RCC 7860 (cell line): Measurements from ENCODE around the gene EMILIN2.
"Not testable (repeated sequence)": the region's sequence is repeated elsewhere in the genome, so short reads cannot be mapped to it uniquely, and the experiment has no call there.

Experiments
- DNase-seq: peaks from one replicate; pipeline ENCODE4 v3.0.0-alpha.2; 2015; ENCODE audit warnings: low spot score
- FAIRE-seq: peaks from 2 replicates; lab custom pipeline; 2012; peaks lifted over from hg19 to GRCh38; lab: Jason Lieb, UNC

EMILIN2 gene

DNA sequence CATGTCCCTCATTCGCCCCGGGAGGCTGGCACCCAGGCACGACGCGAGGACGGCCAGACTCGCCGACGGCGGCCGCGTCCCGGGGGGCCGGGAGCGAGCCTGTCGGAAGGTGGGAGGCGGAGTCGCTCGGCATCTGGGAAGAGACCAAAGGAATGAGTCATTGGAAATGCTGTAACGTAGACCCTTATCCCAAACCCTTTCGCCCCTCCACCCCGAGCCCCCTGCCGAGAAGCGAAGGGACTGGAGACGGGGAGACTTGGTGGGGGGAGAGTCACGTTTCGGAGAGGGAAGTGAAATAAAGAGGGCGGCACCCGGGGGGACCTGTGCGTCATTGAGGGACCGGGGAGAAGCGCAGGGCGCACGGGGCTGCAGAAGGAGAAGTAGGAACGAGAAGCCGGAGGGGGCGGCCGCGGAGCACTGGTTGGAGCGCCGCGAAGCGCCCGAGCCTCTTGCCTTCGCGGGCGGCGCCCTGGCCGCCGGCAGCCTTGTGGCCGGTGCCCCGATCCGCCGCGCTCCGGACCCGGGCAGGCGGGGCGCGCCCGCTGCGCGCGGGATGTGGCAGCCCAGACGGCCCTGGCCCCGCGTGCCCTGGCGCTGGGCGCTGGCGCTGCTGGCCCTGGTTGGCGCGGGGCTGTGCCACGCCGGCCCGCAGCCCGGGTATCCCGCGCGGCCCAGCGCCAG, at the start of gene EMILIN2:
Gene EMILIN2, plus strand, starts transcription at position 371 of the 681 bp plus-strand sequence. Its CDS starts 183 bp downstream, at position 554.
- no peak for DNase-seq

DNA sequence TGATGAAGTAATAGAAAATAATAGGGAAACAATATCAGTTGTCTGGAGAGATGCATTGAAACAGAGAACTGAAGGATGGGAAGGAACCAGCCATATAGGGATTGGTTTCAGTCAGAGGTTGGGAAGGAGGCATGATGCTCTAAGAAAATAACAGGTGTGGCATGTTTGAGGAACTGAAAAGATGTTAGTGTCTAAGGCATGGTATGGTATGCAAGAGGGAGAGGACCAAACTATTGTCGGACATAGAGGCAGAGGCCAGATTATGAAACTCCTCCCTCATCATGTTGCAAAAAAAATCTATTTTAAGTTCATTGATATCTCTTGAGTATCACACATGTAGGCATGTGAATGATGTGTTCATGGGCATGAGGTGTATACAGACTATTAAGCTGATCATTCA, 48.9 kb upstream of the EMILIN2 start:
- DNase-seq (no peak), FAIRE-seq (no peak)

More for the DNA sequence above, at the start of gene EMILIN2:
- FAIRE-seq, result no peak

DNA sequence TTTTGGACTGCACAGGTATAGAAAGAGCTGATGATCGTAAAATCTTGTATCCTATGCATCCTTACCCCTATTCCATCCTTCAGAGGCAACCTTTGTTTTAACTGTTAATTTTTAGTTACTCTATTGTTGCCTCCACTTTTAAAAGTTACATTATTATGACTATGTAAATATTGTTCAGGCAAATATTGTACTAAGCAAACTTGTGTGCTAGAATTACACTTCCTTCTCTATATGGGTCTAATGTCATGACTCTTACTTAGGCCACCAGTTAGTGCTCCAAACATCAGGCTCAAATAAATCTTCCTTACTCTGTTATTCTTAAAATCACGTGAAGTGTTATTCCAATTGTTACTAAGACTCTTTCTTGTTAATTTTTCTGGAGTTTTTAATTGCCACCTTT, 47.4 kb upstream of the EMILIN2 start:
- no peak for FAIRE-seq
- DNase-seq, result no peak

DNA sequence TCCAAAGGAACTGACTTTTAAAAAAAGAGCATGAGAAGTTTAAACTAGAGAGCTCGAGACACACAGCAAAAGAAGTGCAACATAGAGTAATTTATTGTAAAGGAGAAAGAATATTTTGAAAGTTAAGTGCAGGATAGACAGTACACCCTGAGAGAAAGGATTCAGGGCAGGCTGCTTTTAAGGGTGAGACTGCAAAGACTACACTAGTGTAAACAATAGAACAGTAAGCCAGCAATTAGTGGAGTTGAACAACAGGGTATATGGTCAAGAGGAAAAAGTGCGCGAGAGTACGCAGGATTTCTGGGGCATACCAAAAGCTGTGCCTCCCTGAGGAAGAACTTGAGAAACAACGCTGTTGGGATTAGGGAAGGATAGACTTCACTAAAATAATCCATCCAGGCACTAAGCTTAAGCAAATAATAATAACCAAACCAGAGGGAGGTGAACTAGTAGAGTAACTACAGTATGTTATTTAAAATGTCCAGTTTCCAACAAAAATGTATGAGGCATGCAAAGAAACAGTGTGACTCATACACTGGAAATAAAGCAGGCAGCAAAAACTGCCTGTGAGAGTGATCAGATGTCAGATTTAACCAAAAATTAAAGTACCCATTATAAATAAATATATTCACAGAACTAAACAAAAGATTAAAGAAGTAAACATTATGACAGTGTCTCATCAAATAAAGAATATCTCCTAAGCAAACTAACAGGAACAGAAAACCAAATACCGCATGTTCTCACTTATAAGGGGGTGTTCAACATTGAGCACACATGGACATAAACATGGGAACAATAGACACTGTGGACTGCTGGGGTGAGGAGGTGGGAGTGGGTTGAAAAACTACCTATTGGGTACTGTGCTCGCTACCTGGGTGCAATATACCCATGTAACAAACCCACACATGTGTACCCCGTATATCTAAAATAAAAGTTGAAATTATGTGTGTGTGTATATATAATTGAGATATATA, 40.5 kb upstream of the EMILIN2 start:
- FAIRE-seq (no peak), DNase-seq (no peak)

DNA sequence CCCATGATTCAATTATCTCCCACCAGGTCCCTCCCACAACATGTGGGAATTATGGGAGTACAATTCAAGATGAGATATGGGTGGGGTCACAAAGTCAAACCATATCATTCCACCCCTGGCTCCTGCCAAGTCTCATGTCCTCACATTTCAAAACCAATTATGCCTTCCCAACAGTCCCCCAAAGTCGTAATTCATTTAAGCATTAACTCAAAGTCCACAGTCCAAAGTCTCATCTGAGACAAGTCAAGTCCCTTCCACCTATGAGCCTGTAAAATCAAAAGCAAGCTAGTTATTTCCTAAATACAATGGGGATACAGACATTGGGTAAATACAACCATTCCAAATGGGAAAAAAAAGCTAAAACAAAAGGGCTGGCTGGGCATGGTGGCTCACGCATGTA, 38.2 kb upstream of the EMILIN2 start:
- FAIRE-seq, DNase-seq: not testable (repeated sequence)

DNA sequence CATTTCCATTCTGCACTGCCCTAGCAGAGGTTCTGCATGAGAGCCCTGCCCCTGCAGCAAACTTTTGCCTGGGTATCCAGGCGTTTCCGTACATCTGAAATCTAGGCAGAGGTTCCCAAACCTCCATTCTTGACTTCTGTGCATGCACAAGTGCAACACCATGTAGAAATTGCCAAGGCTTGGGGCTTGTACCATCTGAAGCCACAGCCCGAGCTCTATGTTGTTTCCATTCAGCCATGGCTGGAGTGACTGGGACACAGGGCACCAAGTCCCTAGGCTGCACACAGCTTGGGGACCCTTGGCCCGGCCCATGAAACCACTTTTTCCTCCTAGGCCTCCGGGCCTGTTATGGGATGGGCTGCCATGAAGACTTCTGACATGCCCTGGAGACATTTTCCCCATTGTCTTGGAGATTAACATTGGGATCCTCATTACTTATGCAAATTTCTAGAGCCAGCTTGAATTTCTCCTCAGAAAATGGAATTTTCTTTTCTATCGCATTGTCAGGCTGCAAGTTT, 37.1 kb upstream of the EMILIN2 start:
- DNase-seq, FAIRE-seq: not testable (repeated sequence)

DNA sequence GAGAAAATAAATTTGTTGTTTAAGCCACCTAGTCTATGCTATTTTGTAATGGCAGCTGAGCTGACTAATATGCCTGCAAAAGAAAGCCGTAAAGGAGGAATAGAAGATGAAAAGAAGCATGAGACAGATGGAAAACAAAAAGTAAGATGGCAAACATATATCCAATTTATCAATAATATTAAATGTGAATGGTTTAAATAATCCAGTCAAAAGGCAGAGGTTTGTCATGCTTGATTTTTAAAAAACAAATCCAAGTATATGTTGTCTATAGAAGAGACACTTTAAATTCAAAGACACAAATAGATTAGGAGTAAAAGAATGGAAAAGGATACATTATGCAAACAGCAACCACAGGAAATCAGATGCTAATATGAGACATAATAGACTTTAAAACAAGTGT, 35.4 kb upstream of the EMILIN2 start:
- no peak for FAIRE-seq
- DNase-seq, result no peak

DNA sequence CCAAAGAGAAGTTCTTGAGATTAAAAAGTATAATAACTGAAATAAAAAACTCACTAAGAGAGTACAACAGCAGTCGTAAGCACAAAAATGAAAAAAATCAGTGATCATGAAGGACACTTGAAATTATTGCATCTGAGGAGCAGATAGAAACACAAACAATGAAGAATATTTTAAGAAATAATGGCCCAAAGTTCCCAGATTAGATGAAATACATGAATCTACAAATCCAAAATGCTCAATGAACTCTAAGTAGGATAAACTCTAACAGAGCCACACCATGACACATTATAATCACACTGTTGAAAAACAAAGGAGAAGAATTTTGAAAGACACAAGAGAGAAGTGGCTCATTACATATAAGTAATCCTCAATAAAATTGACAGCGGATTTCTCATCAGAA, 31.9 kb upstream of the EMILIN2 start:
- DNase-seq (no peak), FAIRE-seq (no peak)

DNA sequence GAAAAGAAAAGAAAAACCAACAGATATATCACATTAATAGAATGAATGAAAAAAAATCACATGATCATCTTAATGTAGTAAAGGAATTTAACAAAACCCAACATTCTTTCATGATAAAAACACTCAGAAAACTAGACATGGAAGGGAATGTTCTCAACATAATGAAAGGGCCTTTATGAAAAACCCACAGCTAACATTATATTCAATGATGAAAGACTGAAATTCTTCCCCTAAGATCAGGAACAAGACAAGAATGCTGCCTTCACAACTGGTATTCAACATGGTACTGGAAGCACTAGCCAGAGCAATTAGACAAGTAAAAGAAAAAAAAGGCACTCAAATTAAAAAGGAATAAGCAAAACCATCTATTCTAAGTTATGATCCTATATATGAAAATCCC, 28.5 kb upstream of the EMILIN2 start:
- no peak for FAIRE-seq
- no peak for DNase-seq

DNA sequence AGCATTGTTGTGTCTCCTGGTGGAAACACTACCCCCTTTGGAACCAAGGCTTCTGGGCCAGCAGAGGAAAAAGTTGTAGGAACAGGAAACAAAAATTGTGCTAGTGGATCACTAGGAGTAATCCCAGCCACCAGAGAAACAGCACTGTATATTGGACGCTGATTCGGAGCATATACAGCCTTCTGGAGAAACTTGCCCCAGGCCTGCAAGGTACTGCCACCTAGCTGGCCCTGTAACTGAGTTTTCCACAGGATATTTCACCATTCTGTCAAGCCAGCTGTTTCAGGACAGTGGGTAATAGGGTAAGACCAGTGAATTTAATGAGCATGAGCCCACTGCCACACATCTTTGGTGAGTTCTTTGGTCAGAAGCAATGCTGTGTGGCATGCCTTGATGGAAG, 25.1 kb upstream of the EMILIN2 start:
- FAIRE-seq, result no peak
- DNase-seq, result no peak

DNA sequence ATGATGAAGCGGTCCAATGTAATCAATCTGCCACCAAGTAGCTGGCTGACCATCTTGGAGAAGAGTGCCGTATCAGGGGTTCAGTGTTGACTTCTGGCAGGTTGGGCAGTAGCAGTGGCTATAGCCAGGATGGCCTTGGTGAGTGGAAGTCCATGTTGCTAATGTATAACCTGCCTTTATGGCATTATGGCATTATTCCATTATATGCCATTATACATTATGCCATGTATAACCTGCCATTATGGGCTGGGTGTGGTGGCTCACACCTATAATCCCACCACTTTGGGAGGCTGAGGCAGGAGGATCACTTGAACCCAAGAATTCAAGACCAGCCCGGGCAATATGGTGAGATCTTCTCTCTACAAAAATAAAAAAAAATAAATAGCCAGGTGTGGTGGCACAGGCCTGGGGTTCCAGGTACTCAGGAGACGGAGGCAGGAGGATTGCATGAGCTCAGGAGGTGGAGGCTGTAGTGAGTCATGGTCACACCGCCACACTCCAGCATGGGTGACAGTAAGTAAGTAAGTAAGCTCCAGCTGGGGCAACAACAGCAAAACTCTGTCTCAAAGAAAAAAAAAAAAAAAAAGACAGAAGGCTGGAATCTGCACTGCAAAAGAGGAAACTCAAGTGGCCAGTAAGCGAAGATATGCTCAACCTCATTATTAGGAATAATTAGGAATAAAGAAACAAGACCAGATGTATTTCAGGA, 24.4 kb upstream of the EMILIN2 start:
- DNase-seq (no peak), FAIRE-seq (no peak)

DNA sequence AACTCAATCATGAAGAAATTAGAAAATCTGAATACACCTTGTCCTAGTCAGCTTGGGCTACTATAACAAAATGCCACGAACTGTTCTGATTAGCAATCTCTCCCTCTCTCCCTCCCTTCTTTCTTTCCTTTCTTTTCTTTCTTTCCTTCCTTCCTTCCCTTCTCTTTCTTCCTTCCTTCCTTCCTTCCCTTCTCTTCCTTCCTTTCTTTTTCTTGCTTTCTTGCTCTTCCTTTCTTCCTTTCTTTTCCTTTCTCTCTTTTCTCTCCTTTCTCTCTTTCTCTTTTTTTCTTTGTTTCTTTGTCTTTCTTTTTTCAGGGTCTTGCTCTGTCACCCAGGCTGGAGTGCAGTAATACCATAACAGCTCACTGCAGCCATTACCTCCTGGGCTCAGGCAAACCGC, 23.6 kb upstream of the EMILIN2 start:
- DNase-seq (no peak), FAIRE-seq (no peak)

DNA sequence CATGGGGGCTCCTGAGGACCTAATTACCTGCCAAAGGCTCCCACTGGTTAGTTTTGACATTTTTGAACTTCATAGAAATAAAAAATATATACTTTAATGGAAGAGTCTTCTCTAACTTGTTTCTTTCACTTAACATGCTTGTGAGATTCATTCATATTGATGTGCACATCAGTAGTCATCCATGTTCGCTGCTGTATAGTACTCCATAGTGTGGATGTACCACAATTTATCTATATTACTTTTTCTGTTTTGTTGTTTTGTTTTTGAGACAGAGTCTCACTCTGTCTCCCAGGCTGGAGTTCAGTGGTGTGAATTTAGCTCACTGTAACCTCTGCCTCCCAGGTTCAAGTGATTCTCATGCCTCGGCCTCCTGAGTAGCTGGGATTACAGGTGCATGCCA, 22.8 kb upstream of the EMILIN2 start:
- DNase-seq (no peak), FAIRE-seq (no peak)

DNA sequence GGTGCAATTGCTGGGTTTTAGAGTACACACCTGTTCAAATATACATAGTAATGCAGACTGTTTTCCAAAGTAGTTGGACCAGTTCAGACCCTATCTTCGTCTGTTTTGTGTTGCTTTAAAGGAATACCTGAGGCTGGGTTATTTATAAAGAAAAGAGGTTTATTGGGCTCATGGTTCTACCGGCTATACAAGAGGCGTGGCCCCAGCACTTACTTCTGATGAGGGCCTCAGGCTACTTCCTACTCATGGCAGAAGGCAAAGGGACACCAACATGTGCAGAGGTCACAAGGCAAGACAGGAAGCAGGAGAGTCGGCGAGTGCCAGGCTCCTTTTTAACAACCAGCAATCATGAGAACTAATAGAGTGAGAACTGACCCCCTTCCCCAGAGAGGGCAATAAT, 21.9 kb upstream of the EMILIN2 start:
- FAIRE-seq (no peak), DNase-seq (no peak)

DNA sequence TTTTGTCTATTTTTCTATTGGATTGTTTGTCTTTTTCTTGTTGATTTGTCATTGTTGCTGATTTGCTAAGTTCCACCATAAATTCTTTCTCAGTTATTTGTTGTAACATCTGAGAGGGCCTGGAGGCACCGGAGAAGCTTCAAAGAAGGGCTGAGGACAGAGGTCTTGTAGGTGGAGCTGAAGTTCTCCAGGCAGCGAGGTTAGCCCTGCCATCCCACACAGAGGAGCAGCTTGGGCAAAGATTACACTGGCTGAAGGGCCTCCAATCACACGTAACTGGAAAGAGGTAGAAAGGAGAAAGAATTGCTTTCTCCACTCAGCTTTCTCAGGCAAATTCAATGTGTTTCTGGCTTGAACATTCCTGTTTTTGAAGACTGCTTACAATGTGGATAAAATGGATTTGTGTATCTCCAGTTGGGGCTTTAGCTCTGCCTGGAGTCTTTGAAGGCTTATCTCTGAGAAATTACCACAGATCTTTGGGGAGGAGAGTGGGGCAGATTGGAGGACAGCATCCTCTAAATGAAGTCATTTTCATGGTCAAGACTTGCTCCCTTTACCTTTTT, 21.1 kb upstream of the EMILIN2 start:
- DNase-seq (no peak), FAIRE-seq (no peak)

DNA sequence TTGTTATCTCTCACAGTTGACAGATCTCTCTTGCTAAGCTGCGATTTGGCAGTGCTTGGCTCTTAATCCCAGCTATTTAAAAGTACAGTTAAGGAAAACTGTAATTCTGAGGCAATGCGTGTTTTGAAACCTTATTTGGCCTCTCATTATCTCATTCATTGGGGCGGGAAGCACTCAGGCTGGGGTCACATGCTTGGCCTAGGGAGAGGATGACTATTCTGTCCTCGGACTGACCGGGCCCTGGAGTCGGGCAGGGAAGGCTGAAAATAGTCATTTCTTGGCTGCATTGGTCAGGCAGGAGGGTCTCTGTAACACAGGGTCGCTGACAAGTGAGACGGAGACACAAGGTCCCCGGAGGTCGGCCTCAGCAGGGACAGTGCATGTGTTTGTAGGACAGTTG, 20.2 kb upstream of the EMILIN2 start:
- FAIRE-seq (no peak), DNase-seq (no peak)

DNA sequence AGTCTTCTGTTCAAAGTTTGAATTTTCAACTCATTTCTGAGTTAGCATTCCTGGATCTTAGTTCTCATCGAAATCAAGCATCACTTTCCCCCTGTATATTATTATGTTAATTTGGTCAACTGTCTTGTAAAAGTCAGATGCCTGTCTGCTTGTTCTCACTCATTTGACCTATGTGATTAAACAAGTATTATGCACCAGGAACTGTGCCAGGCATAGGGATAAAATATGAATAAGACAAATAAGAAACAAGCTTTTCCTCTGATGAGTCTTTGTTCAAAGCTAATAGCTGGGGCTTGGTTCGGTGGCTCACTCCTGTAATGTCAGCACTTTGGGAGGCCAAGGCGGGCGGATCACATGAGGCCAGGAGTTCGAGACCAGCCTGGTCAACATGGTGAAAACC, 19.7 kb upstream of the EMILIN2 start:
- FAIRE-seq (no peak), DNase-seq (no peak)

DNA sequence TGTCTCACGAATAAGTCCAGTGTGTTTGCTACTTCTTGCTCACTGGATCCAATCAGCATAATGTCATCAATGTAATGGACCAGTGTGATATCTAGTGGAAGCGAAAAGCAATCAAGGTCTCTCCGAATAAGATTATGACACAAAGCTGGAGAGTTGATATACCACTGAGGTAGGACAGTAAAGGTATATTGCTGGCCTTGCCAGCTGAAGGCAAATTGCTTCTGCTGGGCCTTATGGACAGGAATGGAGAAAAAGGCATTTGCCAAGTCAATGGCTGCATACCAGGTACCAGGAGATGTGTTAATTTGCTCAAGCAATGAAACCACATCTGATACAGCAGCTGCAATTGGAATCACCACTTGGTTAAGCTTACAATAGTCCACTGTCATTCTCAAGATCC, 10.7 kb upstream of the EMILIN2 start:
- not testable (repeated sequence) for FAIRE-seq, DNase-seq

DNA sequence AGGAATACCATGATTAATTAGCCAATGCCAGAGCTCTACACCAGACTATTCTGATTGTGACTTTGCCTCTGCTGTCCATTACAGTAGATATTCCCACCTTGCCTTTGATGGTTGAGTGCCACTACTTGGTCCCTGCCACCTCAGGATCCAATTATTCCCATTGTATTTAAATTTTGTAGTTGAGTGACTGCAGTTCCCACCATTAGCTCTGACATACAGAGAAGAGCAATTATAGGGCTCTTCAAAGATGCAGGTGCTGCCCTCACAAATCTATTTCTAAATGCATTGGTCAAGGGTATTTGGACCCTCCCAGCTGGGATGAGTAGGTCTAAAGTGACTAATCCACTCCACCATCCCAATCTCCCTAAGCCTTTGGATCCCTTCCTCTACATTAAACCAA, 9.5 kb upstream of the EMILIN2 start:
- FAIRE-seq, DNase-seq: not testable (repeated sequence)

DNA sequence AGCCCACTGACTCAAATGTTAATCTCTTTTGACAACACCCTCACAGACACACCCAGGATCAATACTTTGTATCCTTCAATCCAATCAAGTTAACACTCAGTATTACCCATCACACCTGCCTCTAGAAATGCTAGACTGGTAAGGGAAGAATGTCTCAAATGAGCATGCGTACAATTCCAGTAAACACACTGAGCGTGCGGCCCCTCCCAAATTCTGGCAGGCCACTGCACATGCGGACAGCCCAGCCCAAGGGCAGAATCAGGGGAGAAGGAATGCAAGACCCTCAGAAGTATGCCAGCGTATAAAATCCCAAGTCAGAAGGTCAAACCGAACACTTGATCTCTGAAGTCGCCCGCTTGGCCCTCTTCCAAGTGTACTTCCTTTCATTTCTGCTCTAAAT, 7.6 kb upstream of the EMILIN2 start:
- DNase-seq (no peak), FAIRE-seq (no peak)

DNA sequence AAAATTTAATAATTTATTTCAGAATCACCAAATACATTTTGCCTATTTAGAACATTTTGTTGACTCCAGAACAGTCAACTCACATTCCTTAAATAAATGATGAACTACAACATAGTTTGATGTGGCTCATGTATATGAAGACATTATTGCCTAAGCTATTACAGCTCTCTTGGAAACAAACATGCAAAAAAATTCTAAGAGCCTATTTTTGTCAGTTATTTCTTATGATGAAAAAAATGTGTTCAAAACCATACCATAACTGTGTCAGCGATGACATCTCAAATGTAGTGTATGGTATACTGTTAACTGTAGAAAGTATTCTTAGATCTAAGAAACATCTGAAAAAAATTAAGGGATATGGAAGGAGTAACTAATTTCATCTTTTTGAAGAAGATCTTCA, 6.3 kb upstream of the EMILIN2 start:
- FAIRE-seq, result no peak
- DNase-seq, result no peak
